Activated CD4-positive, alpha-beta memory T cell treated with anti-CD3 and anti-CD28 coated beads, Interleukin-2, amount 10 ng/mL, durations not matched to agents 7 days and 5 days (primary cell): ENCODE results near the gene CSNK1G1. TPM values are rescaled to one million over a fixed set of nuclear protein-coding genes. Genes with fewer than 3 reads are reported as not detected.

Source experiments
- CTCF ChIA-PET: fragments of 350-600 bp; sonication (Branson Sonifier 250); formaldehyde crosslinking; loops from one replicate; lab custom pipeline; 2021; ENCODE audit warnings: antibody characterized with exemption, inconsistent platforms; lab: Charles Lee
- POLR2A ChIA-PET: fragments of 350-600 bp; sonication (Branson Sonifier 250); formaldehyde crosslinking; loops from one replicate; lab custom pipeline; 2021; ENCODE audit warnings: antibody characterized with exemption; lab: Charles Lee
- DNase-seq: peaks from one replicate; pipeline ENCODE4 v3.0.0-alpha.2; 2020
- H3K27ac Mint-ChIP-seq: one replicate; pipeline ENCODE4 v1.8.0; 2021; ENCODE audit warnings: mild to moderate bottlenecking, mixed read lengths
- H3K27me3 Mint-ChIP-seq: one replicate; pipeline ENCODE4 v1.8.0; 2021; ENCODE audit warnings: mixed read lengths
- H3K36me3 Mint-ChIP-seq: one replicate; pipeline ENCODE4 v1.8.0; 2021; ENCODE audit warnings: low read depth, mixed read lengths
- H3K4me1 Mint-ChIP-seq: one replicate; pipeline ENCODE4 v1.8.0; 2021; ENCODE audit warnings: mixed read lengths
- H3K4me3 Mint-ChIP-seq: one replicate; pipeline ENCODE4 v1.8.0; 2021; ENCODE audit warnings: mild to moderate bottlenecking, mixed read lengths
- H3K9me3 Mint-ChIP-seq: one replicate; pipeline ENCODE4 v1.8.0; 2021; ENCODE audit warnings: mixed read lengths
- total RNA-seq, 2 experiments: library from RNA; stranded (reverse); gene quantifications; one replicate each; pipeline ENCODE4 v1.2.3, GENCODE V29; 2021

The CSNK1G1 gene
- total RNA-seq, 2 experiments from 2014 or later: 27.9 to 28.2 TPM

DNA sequence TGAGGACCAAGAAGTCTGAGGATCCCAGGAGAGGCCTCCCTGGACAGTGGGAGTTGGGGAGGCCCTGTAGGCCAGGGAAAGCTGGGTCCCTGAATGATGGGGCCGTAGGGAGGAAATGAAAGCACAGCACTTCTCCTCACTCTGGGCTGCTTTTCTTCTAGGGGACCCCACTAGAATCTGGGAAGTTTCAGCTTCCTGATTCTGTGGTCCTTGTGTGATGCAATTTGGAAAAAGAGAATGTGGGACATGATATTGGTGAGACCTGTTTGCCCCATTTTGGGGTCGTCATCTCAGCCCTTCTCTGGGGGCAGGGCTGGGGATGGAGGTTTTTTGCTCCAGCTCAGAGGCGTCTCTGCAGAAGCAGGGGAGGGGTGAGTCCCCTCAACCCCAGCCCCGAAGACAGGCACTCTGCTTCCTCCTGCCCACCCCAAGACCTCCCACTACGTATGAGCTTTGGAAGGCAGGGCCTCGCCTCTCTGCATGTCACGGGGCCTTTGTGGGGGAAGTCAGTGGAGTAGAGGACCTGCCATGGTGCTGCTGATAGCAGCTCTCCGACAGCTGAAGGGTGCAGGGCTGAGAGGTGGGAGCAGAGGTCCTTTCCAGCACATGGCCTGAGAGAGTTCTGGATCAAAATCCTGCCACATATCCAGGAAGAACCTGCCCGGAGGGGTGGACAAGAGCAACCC lies 205.9 kb downstream of the CSNK1G1 start:
- H3K4me3 Mint-ChIP-seq: no peak overlapping the region
- ChIA-PET CTCF (interaction anchor here (0.6 to 1.6 kb wide), 9 partner anchors 8 to 540 kb away, joined by 3 to 8 read pairs (median 3); no protein-coding TSS in a partner anchor), POLR2A (interaction anchor here (1.1 to 6.5 kb wide), 6 partner anchors 9 to 56 kb away, joined by 3 to 72 read pairs (median 6); partner anchors contain the start of genes CIAO2A and PPIB)
- H3K27me3 Mint-ChIP-seq: peaks cover 9% of the 10 kb centered on the region
- H3K27ac Mint-ChIP-seq: peak overlapping the region; percentile 65
- H3K36me3 Mint-ChIP-seq: peaks cover 10% of the 10 kb centered on the region
- no peaks in the 10 kb centered on the region for H3K9me3 Mint-ChIP-seq
- peaks cover 31% of the 10 kb centered on the region for H3K4me1 Mint-ChIP-seq
- no peak for DNase-seq

DNA sequence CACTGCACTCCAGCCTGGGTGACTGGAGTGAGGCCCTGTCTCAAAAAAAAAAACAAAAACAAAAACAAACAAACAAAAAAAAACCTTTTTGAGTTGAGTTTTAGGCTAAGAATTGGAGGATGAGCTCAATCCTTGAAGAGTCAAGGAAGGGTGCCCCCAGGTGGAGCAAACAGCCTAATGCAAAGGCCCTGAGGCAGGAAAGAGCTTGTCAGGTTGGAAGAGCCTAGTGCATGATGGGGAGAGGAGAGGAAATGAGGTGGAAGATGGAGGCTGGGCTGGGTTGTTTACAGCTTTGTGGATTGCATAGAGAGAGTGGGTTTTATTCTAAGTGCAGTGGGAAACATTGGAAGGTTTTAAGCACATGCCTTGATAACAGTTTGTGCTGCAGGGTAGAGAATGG lies 206.5 kb downstream of the CSNK1G1 start:
- Mint-ChIP-seq H3K4me1 (peaks cover 31% of the 10 kb centered on the region), H3K36me3 (peaks cover 9% of the 10 kb centered on the region), H3K4me3 (peak overlapping the region; percentile 48), H3K27me3 (peaks cover 9% of the 10 kb centered on the region), H3K27ac (peak overlapping the region; percentile 65), H3K9me3 (no peaks in the 10 kb centered on the region)
- peak; percentile 56 for DNase-seq
- ChIA-PET POLR2A (interaction anchor here (1.1 to 6.5 kb wide), 5 partner anchors 9 to 56 kb away, joined by 3 to 72 read pairs (median 5); partner anchors contain the start of genes CIAO2A and PPIB), CTCF (interaction anchor here (0.6 to 1.6 kb wide), 14 partner anchors 9 to 1132 kb away, joined by 3 to 8 read pairs (median 3); partner anchors contain the start of gene CIAO2A)

DNA sequence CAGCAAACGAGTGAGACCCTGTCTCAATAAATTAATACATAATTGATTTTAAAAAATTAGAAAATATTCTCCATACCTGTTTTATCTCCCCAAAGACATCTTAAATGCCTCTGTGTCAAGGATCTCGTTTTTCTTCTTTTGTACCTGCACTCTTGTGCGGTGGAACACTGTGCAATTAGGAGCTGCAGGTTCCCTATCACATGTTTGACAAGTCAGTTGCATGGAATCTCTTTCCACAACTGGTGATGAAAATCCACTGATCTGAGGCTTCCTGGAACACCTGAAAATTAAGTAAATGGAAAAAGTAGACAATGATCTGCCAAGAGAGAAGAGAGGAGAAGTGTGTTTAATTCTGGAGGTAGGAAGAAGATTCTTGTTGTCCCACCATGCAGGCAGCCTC lies 207.4 kb downstream of the CSNK1G1 start:
- peaks cover 29% of the 10 kb centered on the region for H3K4me1 Mint-ChIP-seq
- peaks cover 9% of the 10 kb centered on the region for H3K36me3 Mint-ChIP-seq
- H3K9me3 Mint-ChIP-seq: no peaks in the 10 kb centered on the region
- CTCF ChIA-PET: interaction anchor here (0.6 to 0.9 kb wide), 3 partner anchors 12 to 1133 kb away, joined by 3 to 4 read pairs (median 3); no protein-coding TSS in a partner anchor
- no peak overlapping the region for H3K4me3 Mint-ChIP-seq
- no peak overlapping the region for H3K27ac Mint-ChIP-seq
- POLR2A ChIA-PET: interaction anchor here (2.3 to 4.9 kb wide), 3 partner anchors 14 to 55 kb away, joined by 4 to 18 read pairs (median 12); partner anchors contain the start of genes CIAO2A and PPIB
- H3K27me3 Mint-ChIP-seq: peaks cover 9% of the 10 kb centered on the region
- DNase-seq: no peak

DNA sequence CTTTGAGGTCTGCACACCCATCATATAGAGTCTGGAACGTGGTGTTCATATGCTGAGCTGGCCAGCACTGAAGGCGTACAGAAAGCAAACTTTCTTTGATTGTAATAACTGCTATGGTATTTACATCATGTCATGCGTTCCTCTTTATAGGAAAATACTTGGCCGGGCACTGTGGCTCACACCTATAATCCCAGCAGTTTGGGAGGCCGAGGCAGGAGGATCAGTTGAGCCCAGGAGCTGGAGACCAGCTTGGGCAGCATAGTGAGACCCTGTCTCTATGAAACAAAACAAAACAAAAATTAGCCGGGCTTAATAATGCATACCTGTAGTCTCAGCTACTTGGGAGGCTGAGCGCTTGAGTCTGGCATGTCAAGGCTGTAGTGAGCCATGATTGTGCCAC lies 207.8 kb downstream of the CSNK1G1 start:
- H3K27ac Mint-ChIP-seq: no peak overlapping the region
- H3K36me3 Mint-ChIP-seq: peaks cover 6% of the 10 kb centered on the region
- ChIA-PET POLR2A (interaction anchor here (2.6 to 4.9 kb wide), 2 partner anchors 14 to 54 kb away, joined by 12 to 18 read pairs; partner anchors contain the start of genes CIAO2A and PPIB), CTCF (no interaction called here)
- no peaks in the 10 kb centered on the region for H3K9me3 Mint-ChIP-seq
- peaks cover 25% of the 10 kb centered on the region for H3K4me1 Mint-ChIP-seq
- no peak overlapping the region for H3K4me3 Mint-ChIP-seq
- H3K27me3 Mint-ChIP-seq: peaks cover 6% of the 10 kb centered on the region
- DNase-seq: no peak

DNA sequence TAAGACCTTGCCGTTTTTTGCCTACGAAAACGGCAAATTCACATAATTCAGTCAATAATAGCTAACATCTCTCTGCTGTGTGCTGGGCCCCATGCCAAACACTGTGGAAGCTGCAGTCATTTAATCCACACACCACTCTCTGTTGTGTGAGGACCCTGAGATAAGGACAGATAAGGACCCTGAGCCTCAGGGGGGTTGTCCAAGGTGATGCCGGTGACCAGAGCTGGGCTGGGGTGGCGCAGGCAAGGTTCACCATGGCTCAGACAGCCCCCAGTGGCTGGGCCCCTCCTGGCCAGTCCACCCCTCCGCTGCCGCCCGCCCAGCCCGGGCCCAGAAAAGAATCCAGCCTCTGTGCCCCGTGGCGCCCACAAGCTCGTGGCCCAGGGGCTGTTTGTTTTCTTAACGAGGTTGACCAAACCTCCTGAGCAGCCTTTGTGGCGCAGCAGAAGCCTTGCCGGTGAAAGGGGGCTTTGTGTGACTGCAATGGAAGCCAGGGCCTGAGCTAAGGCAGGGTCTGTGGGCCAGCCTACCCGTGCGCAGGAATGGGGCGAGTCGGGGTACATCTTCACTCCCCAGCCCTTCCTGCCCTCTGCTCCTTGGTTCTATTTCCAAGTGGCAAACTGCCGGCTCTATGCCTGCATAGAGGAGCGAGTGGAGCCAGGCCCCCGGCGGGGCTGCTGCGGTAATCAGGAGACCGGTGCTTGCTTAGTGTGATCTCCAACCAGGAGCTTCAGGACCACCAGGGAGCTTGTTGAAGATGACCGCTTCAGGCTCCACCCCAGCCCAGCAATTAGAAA lies 208.9 kb downstream of the CSNK1G1 start:
- POLR2A ChIA-PET: interaction anchor here (2.6 kb wide), 1 partner anchor 15 kb away, joined by 12 read pairs; the partner anchor contains the start of gene PPIB
- Mint-ChIP-seq H3K4me1 (peaks cover 19% of the 10 kb centered on the region), H3K27ac (no peak overlapping the region), H3K27me3 (no peaks in the 10 kb centered on the region), H3K36me3 (peaks cover 12% of the 10 kb centered on the region), H3K4me3 (no peak overlapping the region), H3K9me3 (no peaks in the 10 kb centered on the region)
- no peak for DNase-seq
- CTCF ChIA-PET: interaction anchor here (0.9 to 1.0 kb wide), 2 partner anchors 10 to 78 kb away, joined by 3 read pairs; no protein-coding TSS in a partner anchor

DNA sequence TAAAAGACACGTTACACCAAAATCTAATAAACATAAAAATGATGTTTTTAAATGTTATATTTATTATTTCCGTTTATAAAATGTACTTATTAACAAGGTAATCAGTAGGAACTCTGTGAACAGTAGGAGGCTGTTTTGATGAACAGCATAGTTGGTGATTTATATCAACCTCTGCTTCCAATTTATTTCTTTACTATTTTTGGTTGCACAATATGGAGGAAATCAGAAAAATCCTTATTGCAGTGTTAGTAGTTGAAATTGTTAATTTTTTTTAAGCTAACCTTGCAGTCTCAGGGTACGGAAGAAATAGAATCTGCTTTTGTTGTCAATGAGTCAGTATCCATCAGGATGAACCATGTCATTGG lies 209.5 kb downstream of the CSNK1G1 start:
- no peaks in the 10 kb centered on the region for H3K27me3 Mint-ChIP-seq
- peaks cover 19% of the 10 kb centered on the region for H3K4me1 Mint-ChIP-seq
- H3K27ac Mint-ChIP-seq: no peak overlapping the region
- no peak overlapping the region for H3K4me3 Mint-ChIP-seq
- ChIA-PET POLR2A (interaction anchor here (2.6 kb wide), 1 partner anchor 16 kb away, joined by 12 read pairs; the partner anchor contains the start of gene PPIB), CTCF (interaction anchor here (0.9 to 1.0 kb wide), 2 partner anchors 10 to 77 kb away, joined by 3 read pairs; no protein-coding TSS in a partner anchor)
- no peaks in the 10 kb centered on the region for H3K9me3 Mint-ChIP-seq
- no peak for DNase-seq
- H3K36me3 Mint-ChIP-seq: peaks cover 16% of the 10 kb centered on the region

DNA sequence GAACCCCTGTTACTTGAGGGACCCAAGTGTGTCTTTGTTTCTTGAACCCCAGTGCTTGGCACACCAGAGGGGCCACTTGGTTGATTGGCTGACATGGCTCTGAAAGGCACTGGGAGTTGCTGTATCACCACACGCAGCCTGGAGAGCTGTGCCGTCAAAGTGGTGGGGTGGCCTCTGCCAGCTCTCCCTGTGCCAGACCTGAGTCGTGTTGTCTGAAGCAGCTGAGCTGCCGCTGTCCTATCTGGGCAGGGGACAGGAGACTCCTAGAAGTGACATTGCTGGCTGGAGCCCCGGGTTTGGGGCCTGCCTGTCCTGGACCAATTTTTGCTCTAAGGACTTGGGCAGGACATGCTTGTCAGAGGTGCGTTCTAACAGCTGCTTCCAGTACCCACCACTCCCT lies 209.9 kb downstream of the CSNK1G1 start:
- DNase-seq: no peak
- H3K4me3 Mint-ChIP-seq: no peak overlapping the region
- peaks cover 21% of the 10 kb centered on the region for H3K36me3 Mint-ChIP-seq
- peaks cover 19% of the 10 kb centered on the region for H3K4me1 Mint-ChIP-seq
- POLR2A ChIA-PET: interaction anchor here (2.6 kb wide), 1 partner anchor 16 kb away, joined by 12 read pairs; the partner anchor contains the start of gene PPIB
- H3K27me3 Mint-ChIP-seq: no peaks in the 10 kb centered on the region
- no peaks in the 10 kb centered on the region for H3K9me3 Mint-ChIP-seq
- CTCF ChIA-PET: interaction anchor here (1.8 kb wide), 1 partner anchor 50 kb away, joined by 4 read pairs; the partner anchor contains the start of gene SNX1
- H3K27ac Mint-ChIP-seq: no peak overlapping the region

DNA sequence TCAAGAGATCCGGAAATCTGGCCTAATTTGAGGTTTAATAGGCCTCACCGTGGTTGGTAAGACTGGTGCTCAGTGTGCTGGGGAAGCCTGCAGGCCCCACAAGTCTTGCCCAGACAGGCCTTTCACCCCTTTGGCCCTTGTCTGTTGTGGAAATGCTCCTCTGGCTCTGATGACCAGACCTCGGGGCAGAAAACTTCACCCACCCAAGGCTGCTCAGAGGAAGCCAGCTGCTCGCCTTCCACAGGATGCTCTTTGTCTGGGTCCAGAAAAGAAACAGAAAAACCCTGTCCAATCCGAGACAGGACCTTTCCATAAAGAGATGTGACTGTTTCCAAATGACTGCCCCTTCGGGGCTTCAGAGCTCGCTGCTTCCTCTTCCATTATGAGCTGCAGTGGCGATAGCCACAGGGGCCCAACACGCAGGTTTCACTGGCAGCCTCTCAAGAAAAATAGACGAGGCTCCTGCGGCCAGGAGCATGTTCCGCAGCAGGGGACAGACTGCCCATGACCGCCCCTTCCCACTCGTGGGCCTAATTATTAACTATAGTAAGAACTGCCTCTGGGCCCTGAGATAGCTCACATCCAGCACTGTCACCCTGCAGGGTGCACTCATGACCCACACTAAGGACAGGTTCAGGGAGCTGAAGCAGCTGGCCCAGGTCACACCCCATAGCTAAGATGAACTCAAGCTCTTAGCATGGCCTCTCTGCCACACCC lies 211.2 kb downstream of the CSNK1G1 start:
- CTCF ChIA-PET: interaction anchor here (1.2 to 1.8 kb wide), 2 partner anchors 9 to 49 kb away, joined by 4 to 9 read pairs; partner anchors contain the start of gene SNX1
- Mint-ChIP-seq H3K27me3 (no peaks in the 10 kb centered on the region), H3K36me3 (peaks cover 28% of the 10 kb centered on the region), H3K4me1 (peaks cover 7% of the 10 kb centered on the region), H3K27ac (no peak overlapping the region), H3K4me3 (no peak overlapping the region), H3K9me3 (no peaks in the 10 kb centered on the region)
- DNase-seq: no peak
- POLR2A ChIA-PET: interaction anchor here (1.2 kb wide), 1 partner anchor 8 kb away, joined by 4 read pairs; no protein-coding TSS in a partner anchor

DNA sequence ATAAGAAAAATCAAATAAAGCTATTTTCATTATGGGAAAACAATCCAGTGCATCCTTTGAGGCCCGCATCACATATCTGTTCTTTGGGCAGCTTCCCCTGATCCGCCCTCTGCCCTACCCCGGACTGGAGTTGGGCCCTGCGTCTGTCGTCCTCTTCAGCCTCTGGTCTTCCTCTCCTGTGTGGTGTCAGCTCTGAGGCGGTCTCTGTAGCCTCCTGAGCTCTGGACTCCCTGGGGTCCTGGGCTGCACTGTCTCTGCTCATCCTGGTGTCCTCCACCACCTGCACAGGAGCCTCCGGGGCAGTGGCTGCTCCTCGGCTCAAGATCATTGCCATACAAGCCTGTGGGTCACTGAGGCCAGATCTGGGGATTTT lies 211.8 kb downstream of the CSNK1G1 start:
- no peak for DNase-seq
- H3K4me1 Mint-ChIP-seq: peaks cover 2% of the 10 kb centered on the region
- ChIA-PET CTCF (interaction anchor here (1.0 to 1.8 kb wide), 4 partner anchors 9 to 48 kb away, joined by 3 to 9 read pairs (median 4); partner anchors contain the start of gene SNX1), POLR2A (no interaction called here)
- H3K4me3 Mint-ChIP-seq: no peak overlapping the region
- no peak overlapping the region for H3K27ac Mint-ChIP-seq
- H3K9me3 Mint-ChIP-seq: no peaks in the 10 kb centered on the region
- H3K36me3 Mint-ChIP-seq: peaks cover 26% of the 10 kb centered on the region
- H3K27me3 Mint-ChIP-seq: no peaks in the 10 kb centered on the region

DNA sequence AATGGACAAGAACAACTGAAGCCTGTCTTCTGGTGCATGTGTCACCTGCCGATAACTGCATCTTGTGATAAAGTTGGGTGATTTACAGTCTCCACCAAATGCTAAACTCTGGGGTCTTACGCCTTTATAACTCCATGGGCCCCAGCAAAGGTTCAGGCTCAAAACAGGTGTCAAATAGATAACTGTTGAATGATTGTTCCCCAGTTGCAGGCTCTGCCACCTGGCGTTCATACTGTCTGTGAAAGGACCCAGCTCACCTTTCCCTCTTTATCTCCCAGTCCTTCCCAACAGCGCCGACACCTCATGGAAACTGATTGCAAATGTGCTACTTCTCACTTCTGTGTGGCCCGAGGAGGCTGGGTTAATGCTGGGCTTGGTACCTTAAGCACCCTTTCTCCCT lies 212.7 kb downstream of the CSNK1G1 start:
- Mint-ChIP-seq H3K9me3 (no peaks in the 10 kb centered on the region), H3K36me3 (peaks cover 31% of the 10 kb centered on the region), H3K27me3 (no peaks in the 10 kb centered on the region), H3K4me1 (no peaks in the 10 kb centered on the region), H3K4me3 (no peak overlapping the region), H3K27ac (no peak overlapping the region)
- DNase-seq: no peak
- ChIA-PET POLR2A (no interaction called here), CTCF (interaction anchor here (1.0 to 1.3 kb wide), 2 partner anchors 9 to 10 kb away, joined by 3 read pairs; no protein-coding TSS in a partner anchor)

DNA sequence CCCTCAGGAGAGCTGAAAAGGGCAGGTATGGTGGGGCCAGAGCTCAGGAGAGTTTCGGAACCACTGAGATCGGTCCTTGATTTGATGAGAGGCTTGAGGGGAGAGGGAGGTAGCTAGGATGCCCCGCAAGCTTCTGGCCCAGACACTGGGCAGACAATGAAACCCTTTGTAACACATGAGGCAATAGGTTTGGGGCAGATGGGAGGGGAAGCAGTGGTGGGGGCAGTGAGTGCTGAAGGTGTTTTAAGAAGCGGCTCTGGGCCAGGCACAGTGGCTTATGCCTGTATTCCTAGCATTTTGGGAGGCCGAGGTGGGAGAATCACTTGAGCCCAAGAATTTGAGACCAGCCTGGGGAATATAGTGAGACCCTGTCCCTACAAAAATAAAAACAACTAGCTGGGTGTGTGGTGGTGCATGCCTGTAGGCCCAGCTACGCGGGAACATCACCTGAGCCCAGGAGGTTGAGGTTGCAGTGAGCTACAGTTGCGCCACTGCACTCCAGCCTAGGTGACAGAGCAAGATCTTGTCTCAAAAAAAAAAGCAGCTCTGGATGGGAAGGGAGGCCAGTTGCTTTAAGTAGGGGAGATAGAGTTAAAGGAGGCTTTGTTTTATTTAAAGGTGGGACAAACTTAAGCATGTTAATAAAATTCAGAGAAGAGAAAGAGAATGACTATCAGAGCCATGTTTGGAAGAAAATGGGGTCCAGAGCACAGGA lies 214.0 kb downstream of the CSNK1G1 start:
- ChIA-PET POLR2A (interaction anchor here (0.7 to 1.5 kb wide), 2 partner anchors 9 to 48 kb away, joined by 3 to 4 read pairs; no protein-coding TSS in a partner anchor), CTCF (no interaction called here)
- Mint-ChIP-seq H3K27ac (no peak overlapping the region), H3K9me3 (no peaks in the 10 kb centered on the region), H3K36me3 (peaks cover 42% of the 10 kb centered on the region), H3K27me3 (no peaks in the 10 kb centered on the region), H3K4me3 (no peak overlapping the region), H3K4me1 (no peaks in the 10 kb centered on the region)
- DNase-seq: no peak
